ENCODE measurements around the gene LRIT3. TPM values are rescaled to one million over a fixed set of nuclear protein-coding genes. Genes with fewer than 3 reads are reported as not detected.

Gene LRIT3, protein sequence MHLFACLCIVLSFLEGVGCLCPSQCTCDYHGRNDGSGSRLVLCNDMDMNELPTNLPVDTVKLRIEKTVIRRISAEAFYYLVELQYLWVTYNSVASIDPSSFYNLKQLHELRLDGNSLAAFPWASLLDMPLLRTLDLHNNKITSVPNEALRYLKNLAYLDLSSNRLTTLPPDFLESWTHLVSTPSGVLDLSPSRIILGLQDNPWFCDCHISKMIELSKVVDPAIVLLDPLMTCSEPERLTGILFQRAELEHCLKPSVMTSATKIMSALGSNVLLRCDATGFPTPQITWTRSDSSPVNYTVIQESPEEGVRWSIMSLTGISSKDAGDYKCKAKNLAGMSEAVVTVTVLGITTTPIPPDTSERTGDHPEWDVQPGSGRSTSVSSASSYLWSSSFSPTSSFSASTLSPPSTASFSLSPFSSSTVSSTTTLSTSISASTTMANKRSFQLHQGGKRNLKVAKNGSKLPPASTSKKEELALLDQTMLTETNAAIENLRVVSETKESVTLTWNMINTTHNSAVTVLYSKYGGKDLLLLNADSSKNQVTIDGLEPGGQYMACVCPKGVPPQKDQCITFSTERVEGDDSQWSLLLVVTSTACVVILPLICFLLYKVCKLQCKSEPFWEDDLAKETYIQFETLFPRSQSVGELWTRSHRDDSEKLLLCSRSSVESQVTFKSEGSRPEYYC
- under 1 TPM; 0.23 to 0.83 (median 0.54) TPM for polyA plus RNA-seq (ENCODE audit: insufficient read length in 4 of 4)

DNA sequence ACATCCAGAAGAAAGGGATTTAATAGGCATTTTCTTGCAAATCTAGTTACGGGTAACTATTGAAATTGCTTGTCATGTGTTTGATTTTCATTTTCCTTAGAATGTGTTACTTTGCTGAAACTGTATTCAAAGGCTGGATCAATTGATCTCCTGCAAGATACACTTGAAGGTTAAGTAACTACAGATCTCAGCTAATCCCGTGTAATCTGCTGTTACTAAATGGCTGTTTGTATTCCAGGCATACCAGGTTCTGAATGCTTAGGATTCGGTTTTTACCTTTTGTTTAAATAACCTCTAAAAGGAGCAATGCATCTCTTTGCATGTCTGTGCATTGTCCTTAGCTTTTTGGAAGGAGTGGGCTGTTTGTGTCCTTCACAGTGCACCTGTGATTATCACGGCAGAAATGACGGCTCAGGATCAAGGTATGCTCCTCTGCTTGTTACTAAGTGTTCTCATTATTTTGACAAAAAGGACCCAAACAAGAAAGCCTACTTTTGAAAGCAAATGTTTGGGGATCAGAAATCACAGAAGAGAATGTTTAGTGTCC is at the start of gene LRIT3:
Gene LRIT3, plus strand, starts transcription at position 212 of the 547 bp plus-strand sequence. Its CDS starts 95 bp downstream, at position 307.
- DNase-seq (ENCODE audit: low read depth in 4 of 4, low spot score in 2 of 4): no peak

DNA sequence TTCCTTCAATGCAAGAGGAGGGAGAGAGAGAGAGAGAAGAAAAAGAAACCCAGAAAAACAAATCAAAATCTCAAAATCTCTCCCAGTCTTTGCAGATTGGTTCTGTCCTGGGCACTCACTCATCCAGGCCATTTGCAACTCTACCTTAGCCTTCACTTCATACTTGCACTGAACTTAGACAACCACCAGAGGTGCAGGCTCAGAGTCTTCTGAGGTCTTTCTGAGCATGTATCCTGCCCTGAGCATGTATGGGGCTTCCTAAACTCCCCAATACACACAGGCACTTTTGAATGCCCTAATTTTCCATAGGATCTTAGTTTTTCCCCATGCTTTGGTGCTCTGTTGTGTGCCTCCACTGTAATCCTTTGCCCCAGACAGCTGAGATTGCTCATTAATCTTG is 49.0 kb upstream of the LRIT3 start:
- no peak for DNase-seq (ENCODE audit: low read depth in 4 of 4, low spot score in 2 of 4)

DNA sequence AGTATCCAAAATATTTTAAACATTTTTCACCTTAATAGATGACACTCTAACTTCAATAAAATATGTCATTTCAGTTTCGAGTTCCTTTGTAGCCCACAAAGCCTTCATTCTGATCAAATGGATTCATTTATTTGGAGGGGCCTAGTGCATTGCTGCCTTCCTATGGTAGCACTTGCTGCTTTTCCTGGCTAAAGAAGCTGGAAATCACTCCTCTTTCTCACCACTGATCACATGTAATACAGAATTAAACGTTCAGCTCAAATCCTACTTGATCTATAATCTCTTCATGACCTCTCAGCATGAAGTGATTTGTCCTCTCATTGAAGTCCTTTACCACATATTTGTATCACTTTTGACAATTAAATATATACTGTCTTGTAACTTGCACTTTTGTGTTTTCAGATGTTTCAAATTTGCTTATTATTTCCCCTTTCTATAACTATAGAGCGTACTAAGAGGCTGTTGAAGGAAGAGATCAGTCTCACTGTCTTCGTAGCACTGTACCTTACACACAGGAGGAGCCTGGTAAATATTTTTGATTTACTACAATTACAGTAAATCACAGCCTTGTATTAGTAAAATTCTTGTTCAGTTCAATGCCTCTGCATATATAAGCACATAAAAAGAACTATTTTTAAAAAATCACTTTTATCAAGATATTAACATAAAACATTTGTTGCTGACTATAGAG is 46.7 kb upstream of the LRIT3 start:
- DNase-seq (ENCODE audit: low read depth in 4 of 4, low spot score in 2 of 4): no peak

DNA sequence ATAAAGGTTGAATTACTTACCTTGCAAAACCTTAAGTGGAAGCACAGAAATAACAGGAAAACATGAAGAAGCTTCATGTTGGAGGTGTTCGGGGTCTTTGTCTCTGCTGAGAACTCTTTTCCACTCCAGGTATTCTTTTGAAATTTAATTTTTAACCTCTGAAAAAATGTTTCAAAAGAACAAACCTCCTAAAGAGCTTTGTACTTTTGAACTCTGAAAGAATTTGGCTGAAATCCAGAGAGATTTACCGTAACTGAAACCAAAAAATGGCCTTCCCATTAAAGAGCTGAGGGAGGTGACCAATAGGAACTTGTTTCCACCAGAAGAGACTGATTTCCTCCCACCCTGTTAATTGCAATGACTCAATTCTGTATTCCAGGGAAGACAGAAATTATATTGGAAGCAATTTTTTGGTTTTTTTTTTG is 46.0 kb upstream of the LRIT3 start, which contains the start of gene CFI:
Gene CFI, minus strand, starts transcription at position 105 of the 425 bp plus-strand sequence. Its CDS starts 28 bp downstream, at position 77.
- DNase-seq (ENCODE audit: low read depth in 4 of 4, low spot score in 2 of 4): peak in 3 of 4 donors; percentile 31 to 65 (median 37)

DNA sequence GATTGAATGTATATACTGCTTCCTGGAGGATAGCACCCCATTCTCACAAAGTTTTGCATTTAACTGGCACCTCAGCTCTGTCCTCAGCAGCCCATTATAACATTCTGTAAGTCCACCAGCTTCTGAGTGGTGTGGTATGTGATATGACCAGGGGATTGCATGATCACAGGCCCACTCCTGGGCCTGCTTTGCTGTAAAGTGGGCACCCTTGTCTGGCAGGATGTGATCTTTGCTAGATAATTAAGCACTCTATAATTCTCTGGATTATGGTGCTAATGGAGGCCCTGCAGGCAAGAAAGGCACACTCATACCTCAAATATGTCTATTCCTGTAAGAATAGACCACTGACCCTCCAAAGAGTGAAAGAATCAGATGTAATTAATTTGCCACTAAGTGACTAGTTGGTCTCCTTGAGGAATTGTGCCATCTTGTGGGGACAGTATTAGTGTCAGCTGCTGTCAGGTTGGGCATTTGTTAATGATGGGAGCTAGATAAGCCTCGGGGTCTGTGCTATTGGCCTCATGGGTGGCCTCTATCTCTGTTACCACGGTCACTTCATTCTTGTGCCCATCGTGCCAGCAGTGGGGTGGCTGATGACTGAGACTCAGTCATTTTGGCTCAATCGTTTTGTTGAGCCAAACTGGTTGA is 43.9 kb upstream of the LRIT3 start:
- no peak for DNase-seq (ENCODE audit: low read depth in 4 of 4, low spot score in 2 of 4)

DNA sequence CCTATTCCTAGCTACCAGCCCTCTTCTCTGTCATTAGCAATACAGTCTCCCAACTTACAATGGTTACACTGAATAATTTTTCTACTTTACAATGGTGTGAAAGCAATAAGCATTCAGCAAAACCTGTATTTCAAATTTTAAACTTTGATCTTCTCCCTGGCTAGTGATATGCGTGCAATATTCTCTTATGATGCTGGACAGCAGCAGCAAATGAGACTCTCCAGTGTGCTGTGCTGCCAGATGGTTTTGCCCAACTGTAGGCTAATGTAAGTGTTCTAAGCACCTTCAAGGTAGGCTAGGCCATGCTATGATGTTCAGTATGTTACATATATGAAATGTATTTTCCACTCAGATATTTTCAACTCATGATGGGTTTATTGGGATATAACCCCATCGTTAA is 38.3 kb upstream of the LRIT3 start:
- no peak for DNase-seq (ENCODE audit: low read depth in 4 of 4, low spot score in 2 of 4)

DNA sequence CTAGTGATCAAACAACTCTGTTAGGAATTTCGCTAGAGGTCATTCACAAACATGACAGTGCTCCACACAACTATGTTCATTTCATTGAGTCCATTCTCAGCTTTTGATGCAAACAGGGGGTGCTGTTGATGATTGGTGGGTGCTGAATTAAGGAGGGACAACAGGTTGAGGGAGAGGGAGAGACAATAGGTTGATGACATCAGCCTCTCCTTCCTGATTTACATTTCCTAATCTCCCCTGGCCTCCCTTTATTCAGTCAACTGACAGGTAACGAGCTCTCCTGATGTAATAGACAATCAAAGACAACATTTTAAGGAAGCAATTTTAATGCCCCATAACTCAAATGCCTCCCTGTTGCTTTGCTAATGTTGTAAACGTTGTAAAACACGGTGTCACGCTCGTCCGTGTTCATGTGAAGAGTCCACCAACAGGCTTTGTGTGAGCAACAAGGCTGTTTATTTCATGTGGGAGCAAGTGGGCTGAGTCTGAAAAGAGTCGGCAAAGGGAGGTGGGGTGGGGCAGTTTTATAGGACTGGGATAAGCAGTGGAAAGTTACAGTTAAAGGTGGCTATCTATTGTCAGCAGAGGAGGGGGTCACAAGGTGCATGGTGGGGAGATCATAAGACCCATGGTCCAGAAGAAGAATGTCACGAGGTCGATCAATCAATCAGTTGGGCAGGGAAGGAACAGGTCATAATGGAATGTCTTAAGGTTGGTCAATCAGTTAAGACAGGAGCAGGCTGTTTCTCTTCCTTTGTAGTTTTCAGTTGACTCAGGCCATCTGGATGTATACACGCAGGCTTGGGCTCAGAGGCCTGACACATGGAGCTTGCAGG is 37.1 kb upstream of the LRIT3 start:
- DNase-seq (ENCODE audit: low read depth in 4 of 4, low spot score in 2 of 4): no peak

DNA sequence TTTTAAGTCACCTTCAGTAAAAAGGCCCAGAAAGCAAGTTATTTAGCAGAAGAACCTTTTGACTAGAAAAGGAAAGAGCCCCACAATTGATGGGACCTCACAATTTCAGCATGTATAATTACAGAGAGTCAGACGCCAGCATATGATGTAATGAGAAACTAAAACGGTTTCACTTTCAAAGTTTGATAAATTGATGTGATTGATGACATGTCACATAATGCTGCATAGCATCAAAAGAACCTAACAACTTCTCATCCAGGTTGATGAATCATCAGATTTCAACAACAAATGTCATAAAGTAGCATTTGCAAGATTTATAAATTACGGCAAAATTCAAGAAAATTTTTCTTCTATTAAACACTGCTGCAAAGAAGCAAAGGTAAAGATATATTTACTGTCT is 36.2 kb upstream of the LRIT3 start:
- DNase-seq (ENCODE audit: low read depth in 4 of 4, low spot score in 2 of 4): no peak

DNA sequence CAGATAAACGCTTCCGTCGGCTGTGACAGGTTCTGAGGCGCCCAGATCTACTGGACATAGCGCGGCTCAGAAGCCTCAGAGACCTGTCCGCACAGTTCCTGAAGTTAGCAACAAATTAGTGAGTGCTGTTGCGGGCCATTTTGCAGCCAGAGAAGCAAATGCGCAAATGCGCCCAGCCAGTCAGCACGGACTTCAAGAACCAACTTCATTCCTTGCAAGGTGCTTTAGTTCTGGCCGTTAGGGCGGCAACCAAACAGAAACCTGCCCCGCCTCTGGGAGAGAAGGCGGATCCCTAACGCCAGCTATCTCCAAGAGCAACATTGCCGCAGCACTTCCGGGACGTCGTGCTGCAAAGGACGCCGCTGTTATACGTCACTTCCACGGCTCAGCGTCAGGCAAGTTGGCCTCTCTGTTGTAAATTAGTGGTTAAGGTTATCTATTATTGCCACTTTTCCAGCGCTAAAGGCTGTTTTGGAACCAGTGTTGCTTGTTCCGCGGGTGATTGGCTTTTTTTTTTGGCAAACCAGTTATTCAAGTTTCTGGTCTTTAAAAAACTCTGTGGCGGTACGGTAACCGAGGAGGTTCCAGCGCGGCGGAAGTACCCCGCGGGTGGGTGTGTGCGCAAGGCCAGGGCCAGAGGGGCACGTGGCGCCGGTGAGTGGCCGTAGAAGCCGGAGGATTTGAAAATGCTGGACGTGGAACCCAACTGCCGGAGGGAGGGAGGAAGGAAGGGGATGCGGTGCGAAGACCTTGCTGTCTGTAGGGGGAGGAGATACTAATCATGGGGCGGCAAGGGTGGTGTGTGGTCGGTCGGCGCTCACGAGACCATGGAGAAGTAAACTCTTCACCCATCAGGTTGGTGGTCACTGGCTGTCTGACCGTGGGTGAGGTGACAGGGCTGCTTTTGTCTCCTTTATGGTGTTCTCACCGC is 32.5 kb upstream of the LRIT3 start, which contains the start of gene GAR1:
Gene GAR1, plus strand, starts transcription at position 612 of the 931 bp plus-strand sequence. CDS start 403 bp downstream, outside the sequence.
- DNase-seq (ENCODE audit: low read depth in 4 of 4, low spot score in 2 of 4): peak; percentile 90 to 95 (median 91)

DNA sequence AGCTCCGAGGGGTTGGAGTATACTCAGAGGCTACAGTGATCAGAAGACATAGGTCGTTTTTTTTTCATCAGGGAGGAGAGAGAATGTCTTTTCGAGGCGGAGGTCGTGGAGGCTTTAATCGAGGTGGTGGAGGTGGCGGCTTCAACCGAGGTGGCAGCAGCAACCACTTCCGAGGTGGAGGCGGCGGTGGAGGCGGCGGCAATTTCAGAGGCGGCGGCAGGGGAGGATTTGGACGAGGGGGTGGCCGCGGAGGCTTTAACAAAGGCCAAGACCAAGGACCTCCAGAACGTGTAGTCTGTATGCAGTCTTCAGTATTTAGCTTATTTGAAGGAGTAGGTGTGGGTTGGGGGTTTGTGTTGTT is 31.8 kb upstream of the LRIT3 start:
- DNase-seq (ENCODE audit: low read depth in 4 of 4, low spot score in 2 of 4): no peak

DNA sequence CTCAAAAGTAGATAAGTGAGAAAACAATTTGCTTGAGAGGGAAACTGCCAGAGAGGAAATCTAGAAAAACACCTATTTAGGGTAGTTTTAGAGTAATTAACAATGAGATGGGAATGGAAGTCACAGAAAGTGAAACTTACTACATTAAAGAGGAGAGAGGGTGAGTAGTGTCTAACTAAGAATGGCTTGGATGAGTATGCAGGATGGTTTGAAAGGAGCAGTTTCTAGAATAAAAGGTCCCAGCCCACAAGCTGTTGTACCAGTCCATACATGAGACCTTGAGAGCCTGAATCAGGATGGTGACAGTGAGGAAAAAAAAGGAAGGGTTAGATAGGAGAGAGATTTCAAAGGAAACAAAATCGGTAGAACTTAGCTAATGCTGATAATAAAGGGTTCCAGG is 31.0 kb upstream of the LRIT3 start:
- DNase-seq (ENCODE audit: low read depth in 4 of 4, low spot score in 2 of 4): no peak

DNA sequence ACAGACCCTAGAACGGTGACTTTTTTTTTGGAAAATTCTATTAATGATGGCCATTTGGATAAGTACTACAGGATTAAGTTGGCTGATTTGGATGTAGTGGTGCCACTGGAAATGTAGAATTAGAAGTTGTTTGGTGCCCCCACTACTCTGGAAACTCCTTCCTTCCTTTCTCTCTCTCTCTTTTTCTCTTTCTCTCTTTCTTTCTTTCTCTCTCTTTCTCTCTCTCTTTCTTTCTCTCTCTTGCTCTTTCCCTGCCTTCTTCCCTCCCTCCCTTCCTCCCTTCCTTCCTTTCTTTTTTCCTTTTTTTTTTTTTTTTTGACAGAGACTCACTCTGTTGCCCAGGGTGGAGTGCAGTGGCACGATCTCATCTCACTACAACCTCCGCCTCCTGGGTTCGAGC is 29.6 kb upstream of the LRIT3 start:
- no peak for DNase-seq (ENCODE audit: low read depth in 4 of 4, low spot score in 2 of 4)

DNA sequence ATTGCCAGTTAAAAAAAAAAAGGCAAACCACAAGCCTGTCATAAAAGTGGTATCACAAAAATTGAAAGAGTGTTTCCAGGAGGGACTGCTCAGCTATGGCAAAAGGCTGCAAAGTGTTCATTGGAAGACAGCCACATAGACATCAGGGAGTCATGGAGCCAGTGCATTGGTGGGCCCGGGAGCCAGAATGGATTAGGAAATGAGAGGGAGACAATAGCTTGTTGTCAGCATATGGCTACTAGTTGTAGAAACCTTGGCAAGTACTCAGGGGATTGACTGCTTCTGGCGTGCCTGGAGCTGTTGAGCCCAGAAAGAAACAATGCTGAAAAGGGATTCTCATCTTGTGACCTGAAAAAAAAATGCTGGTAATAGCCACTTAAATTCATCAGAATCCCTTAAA is 27.3 kb upstream of the LRIT3 start:
- DNase-seq (ENCODE audit: low read depth in 4 of 4, low spot score in 2 of 4): no peak

DNA sequence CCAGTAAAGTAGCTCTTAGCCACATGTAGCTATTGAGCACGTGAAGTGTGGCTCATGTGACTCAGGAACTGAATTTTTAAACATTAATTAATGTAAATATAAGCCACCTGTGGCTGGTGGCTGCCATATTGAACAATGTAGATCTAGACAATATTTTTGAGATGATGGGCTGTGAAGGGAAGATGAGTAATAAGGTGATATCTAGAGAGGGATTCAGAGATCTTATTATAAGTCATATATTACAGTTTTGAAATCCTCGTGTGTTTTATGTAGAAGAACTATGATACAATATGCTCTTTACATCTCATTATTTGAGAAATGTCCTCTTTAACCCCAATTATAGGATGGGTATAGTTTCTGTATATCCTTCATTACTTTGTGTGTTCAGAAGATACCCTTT is 26.7 kb upstream of the LRIT3 start:
- no peak for DNase-seq (ENCODE audit: low read depth in 4 of 4, low spot score in 2 of 4)

DNA sequence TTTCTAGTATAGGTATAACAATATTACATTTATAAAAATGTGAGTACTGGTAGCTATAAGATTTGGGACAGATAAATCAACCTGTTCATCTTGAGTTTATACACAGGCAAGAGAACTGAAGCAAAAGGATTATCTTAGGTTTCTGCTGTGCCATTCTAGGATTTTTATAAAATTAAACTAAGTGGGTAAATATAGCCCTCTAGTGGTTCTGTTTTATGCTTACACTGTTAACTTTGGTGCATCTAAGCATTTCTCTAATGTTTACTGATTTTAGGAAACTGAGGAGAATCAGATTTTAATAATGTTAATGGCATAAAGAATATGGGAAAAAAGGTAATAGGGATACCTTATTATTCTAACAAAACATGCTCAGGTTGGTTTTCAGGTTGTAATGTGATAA is 21.2 kb upstream of the LRIT3 start:
- DNase-seq (ENCODE audit: low read depth in 4 of 4, low spot score in 2 of 4): no peak

DNA sequence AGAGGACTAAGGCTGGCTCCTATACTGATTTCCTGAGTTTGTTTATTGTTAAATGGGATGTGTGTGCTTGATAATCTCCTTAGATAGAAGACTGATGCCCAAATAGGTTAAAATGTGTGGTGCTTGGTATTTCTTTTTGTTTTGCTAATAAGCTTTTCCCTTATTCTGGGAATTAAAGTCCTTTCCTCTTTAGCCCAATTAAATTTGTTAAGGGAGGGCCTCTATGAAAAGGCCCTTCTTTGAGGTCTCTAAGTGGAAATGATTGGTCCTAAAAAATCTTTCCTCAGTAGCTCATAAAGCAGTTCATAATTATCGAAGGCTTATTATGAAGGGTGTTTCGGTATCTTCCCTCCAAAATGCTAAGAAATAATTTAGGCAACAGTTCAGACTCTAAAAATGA is 20.2 kb upstream of the LRIT3 start, which contains the start of gene RRH:
Gene RRH, plus strand, starts transcription at position 301 of the 400 bp plus-strand sequence. Its CDS starts 56 bp downstream, at position 357.
- no peak for DNase-seq (ENCODE audit: low read depth in 4 of 4, low spot score in 2 of 4)

DNA sequence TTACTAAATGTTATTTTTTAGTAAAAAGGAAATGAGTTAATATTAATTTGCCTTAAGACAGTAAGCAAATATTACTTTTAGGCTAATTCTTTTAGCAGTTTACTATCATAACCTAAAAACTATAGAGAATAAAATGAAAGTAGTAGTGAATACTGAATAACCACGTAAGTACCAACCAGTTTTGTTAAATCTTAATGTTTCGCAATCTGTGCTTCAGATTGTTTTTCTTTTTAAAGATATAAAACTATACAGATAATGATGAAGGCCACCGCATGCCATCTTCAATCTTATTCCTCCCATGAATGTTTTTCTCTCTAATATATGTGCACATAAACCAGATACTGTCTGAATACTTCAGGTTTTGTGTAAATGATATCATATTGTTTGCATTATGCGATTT is 14.2 kb upstream of the LRIT3 start:
- no peak for DNase-seq (ENCODE audit: low read depth in 4 of 4, low spot score in 2 of 4)

DNA sequence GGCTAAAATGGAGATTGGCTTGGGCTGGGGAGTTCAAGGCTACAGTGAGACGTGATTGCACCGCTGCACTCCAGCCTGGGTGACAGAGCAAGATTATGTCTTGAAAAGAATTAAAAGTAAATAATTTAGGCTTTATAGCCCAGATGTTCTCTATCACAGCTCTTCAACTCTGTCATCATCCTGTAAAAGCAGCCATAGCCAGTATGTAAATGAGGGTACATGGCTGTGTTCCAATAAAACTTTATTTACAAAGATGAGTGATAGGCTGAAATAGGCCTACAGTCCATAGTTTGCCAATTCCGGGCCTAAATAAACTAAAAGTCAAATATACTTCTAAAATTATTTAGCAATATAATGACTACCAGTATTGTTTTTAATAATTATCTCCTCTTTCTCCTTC is 10.9 kb upstream of the LRIT3 start:
- no peak for DNase-seq (ENCODE audit: low read depth in 4 of 4, low spot score in 2 of 4)

Measured in left renal cortex interstitium (tissue), 4 donors.